Tibial nerve (tissue), 3 donors: ENCODE data around the gene VGLL4.

Source experiments
- CTCF ChIP-seq, 5 experiments: fragments of 200-600 bp in 3 of 5; fragments of 450-650 bp in 2 of 5; sonication (generic) in 3 of 5; IDR thresholded peaks; one replicate each; pipeline ENCODE4 v1.5.1; 2016 to 2019; ENCODE audit warnings: antibody characterized with exemption in 5 of 5, mild to moderate bottlenecking in 3 of 5, moderate library complexity in 2 of 5
- POLR2A ChIP-seq, 2 donors: fragments of 450-650 bp; IDR thresholded peaks; one replicate each; pipeline ENCODE4 v1.6.1; 2017; ENCODE audit warnings: antibody characterized with exemption in 2 of 2, mild to moderate bottlenecking in 2 of 2, moderate library complexity in 2 of 2

- no peak for TF ChIP-seq CTCF (IDR thresholded peaks at IDR 0.05)
- TF ChIP-seq POLR2A (IDR thresholded peaks at IDR 0.05): no peak
These were observed 102.1 kb downstream of the VGLL4 start for GRCh38 chr3:11541321-11542303.
